Measurements from ENCODE around the gene CRACDL. TPM values are rescaled to one million over a fixed set of nuclear protein-coding genes. Genes with fewer than 3 reads are reported as not detected.

CRACDL gene
- total RNA-seq, 2 experiments from 2014 or later = 0.59 TPM; not detected in 1

GRCh38 chr2:98936353-98937351, 627 bp upstream of the CRACDL start:
- Mint-ChIP-seq H3K4me3 (peak overlapping the region; percentile 55), H3K27ac (no peak overlapping the region), H3K4me1 (peaks cover 10% of the 10 kb centered on the region), H3K27me3 (peaks cover 39% of the 10 kb centered on the region), H3K36me3 (ENCODE audit: low read depth) (no peaks in the 10 kb centered on the region), H3K9me3 (ENCODE audit: low read depth) (no peaks in the 10 kb centered on the region)
- ChIA-PET POLR2A (no interaction called here), CTCF (interaction anchor here (0.6 to 0.9 kb wide), 6 partner anchors 11 to 1327 kb away, joined by 3 to 4 read pairs (median 3); no protein-coding TSS in a partner anchor)
- peak; percentile 60 for DNase-seq
- ATAC-seq = peak; percentile 62
- intact Hi-C loops (cut with DNase I, micrococcal nuclease) = loop anchor here in 1 of 2 experiments (10.0 kb wide), 1 partner anchor 302 kb away; no protein-coding TSS in a partner anchor

- Mint-ChIP-seq H3K4me1 (peaks cover 10% of the 10 kb centered on the region), H3K27me3 (peaks cover 40% of the 10 kb centered on the region), H3K9me3 (ENCODE audit: low read depth) (no peaks in the 10 kb centered on the region), H3K27ac (no peak overlapping the region), H3K36me3 (ENCODE audit: low read depth) (no peaks in the 10 kb centered on the region), H3K4me3 (peak overlapping the region; percentile 19)
- no peak for DNase-seq
- intact Hi-C loops (cut with DNase I, micrococcal nuclease) = loop anchor here in 1 of 2 experiments (10.0 kb wide), 1 partner anchor 300 kb away; no protein-coding TSS in a partner anchor
- ChIA-PET CTCF (no interaction called here), POLR2A (no interaction called here)
- ATAC-seq = no peak
Measured at GRCh38 chr2:98935111-98935770, 784 bp downstream of the CRACDL start.

GRCh38 chr2:98932778-98933343, 3.2 kb downstream of the CRACDL start:
- CTCF ChIA-PET = interaction anchor here (1.7 kb wide), 1 partner anchor 134 kb away, joined by 3 read pairs; no protein-coding TSS in a partner anchor
- ATAC-seq (no peak), DNase-seq (no peak)
- Mint-ChIP-seq H3K4me1 (peaks cover 10% of the 10 kb centered on the region), H3K9me3 (ENCODE audit: low read depth) (no peaks in the 10 kb centered on the region), H3K27me3 (peaks cover 27% of the 10 kb centered on the region), H3K36me3 (ENCODE audit: low read depth) (no peaks in the 10 kb centered on the region), H3K27ac (no peak overlapping the region), H3K4me3 (no peak overlapping the region)
- intact Hi-C loops (cut with DNase I, micrococcal nuclease) = loop anchor here in 1 of 2 experiments (10.0 kb wide), 1 partner anchor 298 kb away; no protein-coding TSS in a partner anchor
- POLR2A ChIA-PET = interaction anchor here (0.6 kb wide), 1 partner anchor 450 kb away, joined by 3 read pairs; no protein-coding TSS in a partner anchor

- no peak overlapping the region for H3K27ac Mint-ChIP-seq
- no peaks in the 10 kb centered on the region for H3K36me3 Mint-ChIP-seq (ENCODE audit: low read depth)
- ATAC-seq (no peak), DNase-seq (no peak)
- no peak overlapping the region for H3K4me3 Mint-ChIP-seq
- H3K27me3 Mint-ChIP-seq = peaks cover 25% of the 10 kb centered on the region
- CTCF ChIA-PET = no interaction called here
- POLR2A ChIA-PET = no interaction called here
- intact Hi-C loops (cut with DNase I, micrococcal nuclease) = loop anchor here in 1 of 2 experiments (10.0 kb wide), 1 partner anchor 297 kb away; no protein-coding TSS in a partner anchor
- no peaks in the 10 kb centered on the region for H3K9me3 Mint-ChIP-seq (ENCODE audit: low read depth)
- peaks cover 6% of the 10 kb centered on the region for H3K4me1 Mint-ChIP-seq
Measured at GRCh38 chr2:98932164-98932563, 3.9 kb downstream of the CRACDL start.

GRCh38 chr2:98931596-98931995, 4.4 kb downstream of the CRACDL start:
- Mint-ChIP-seq H3K36me3 (ENCODE audit: low read depth) (no peaks in the 10 kb centered on the region), H3K4me1 (peaks cover 6% of the 10 kb centered on the region), H3K4me3 (no peak overlapping the region), H3K27me3 (peaks cover 24% of the 10 kb centered on the region), H3K9me3 (ENCODE audit: low read depth) (no peaks in the 10 kb centered on the region), H3K27ac (no peak overlapping the region)
- no peak for ATAC-seq
- intact Hi-C loops (cut with DNase I, micrococcal nuclease) = loop anchor here in 1 of 2 experiments (10.0 kb wide), 1 partner anchor 297 kb away; no protein-coding TSS in a partner anchor
- ChIA-PET POLR2A (no interaction called here), CTCF (no interaction called here)
- DNase-seq = no peak

- CTCF ChIA-PET = no interaction called here
- Mint-ChIP-seq H3K9me3 (ENCODE audit: low read depth) (no peaks in the 10 kb centered on the region), H3K4me1 (no peaks in the 10 kb centered on the region), H3K36me3 (ENCODE audit: low read depth) (no peaks in the 10 kb centered on the region), H3K27ac (no peak overlapping the region), H3K27me3 (peaks cover 19% of the 10 kb centered on the region), H3K4me3 (no peak overlapping the region)
- POLR2A ChIA-PET = no interaction called here
- DNase-seq (no peak), ATAC-seq (no peak)
- intact Hi-C loops (cut with DNase I, micrococcal nuclease) = loop anchor here in 1 of 2 experiments (10.0 kb wide), 1 partner anchor 295 kb away; no protein-coding TSS in a partner anchor
Measured at GRCh38 chr2:98929920-98930319, 6.1 kb downstream of the CRACDL start.

GRCh38 chr2:98928242-98928641, 7.8 kb downstream of the CRACDL start:
- no peaks in the 10 kb centered on the region for H3K36me3 Mint-ChIP-seq (ENCODE audit: low read depth)
- no peak for ATAC-seq
- POLR2A ChIA-PET = no interaction called here

GRCh38 chr2:98927027-98927426, 9.0 kb downstream of the CRACDL start:
- no peaks in the 10 kb centered on the region for H3K36me3 Mint-ChIP-seq (ENCODE audit: low read depth)
- DNase-seq = no peak
- POLR2A ChIA-PET = no interaction called here
- intact Hi-C loops (cut with DNase I, micrococcal nuclease) = no loop called here
- ATAC-seq = no peak
- H3K9me3 Mint-ChIP-seq (ENCODE audit: low read depth) = no peaks in the 10 kb centered on the region
- CTCF ChIA-PET = no interaction called here
- no peak overlapping the region for H3K4me3 Mint-ChIP-seq
- no peak overlapping the region for H3K27ac Mint-ChIP-seq
- H3K27me3 Mint-ChIP-seq = peaks cover 5% of the 10 kb centered on the region
- no peaks in the 10 kb centered on the region for H3K4me1 Mint-ChIP-seq

More at GRCh38 chr2:98928242-98928641, 7.8 kb downstream of the CRACDL start:
- Mint-ChIP-seq H3K9me3 (ENCODE audit: low read depth) (no peaks in the 10 kb centered on the region), H3K27ac (no peak overlapping the region), H3K4me3 (no peak overlapping the region), H3K4me1 (no peaks in the 10 kb centered on the region), H3K27me3 (peaks cover 5% of the 10 kb centered on the region)
- intact Hi-C loops (cut with DNase I, micrococcal nuclease) = no loop called here
- DNase-seq = no peak
- CTCF ChIA-PET = interaction anchor here (0.6 kb wide), 1 partner anchor 19 kb away, joined by 3 read pairs; no protein-coding TSS in a partner anchor

- H3K27ac Mint-ChIP-seq = no peak overlapping the region
- intact Hi-C loops (cut with DNase I, micrococcal nuclease) = no loop called here
- CTCF ChIA-PET = no interaction called here
- no peak for DNase-seq
- peaks cover 5% of the 10 kb centered on the region for H3K27me3 Mint-ChIP-seq
- H3K36me3 Mint-ChIP-seq (ENCODE audit: low read depth) = no peaks in the 10 kb centered on the region
- H3K9me3 Mint-ChIP-seq (ENCODE audit: low read depth) = no peaks in the 10 kb centered on the region
- ATAC-seq = no peak
- POLR2A ChIA-PET = no interaction called here
- H3K4me1 Mint-ChIP-seq = no peaks in the 10 kb centered on the region
- no peak overlapping the region for H3K4me3 Mint-ChIP-seq
Measured at GRCh38 chr2:98926601-98927000, 9.4 kb downstream of the CRACDL start.

GRCh38 chr2:98924910-98925309, 11.1 kb downstream of the CRACDL start:
- ATAC-seq = no peak
- intact Hi-C loops (cut with DNase I, micrococcal nuclease) = no loop called here
- CTCF ChIA-PET = interaction anchor here (0.7 to 1.1 kb wide), 2 partner anchors 12 to 513 kb away, joined by 3 read pairs; no protein-coding TSS in a partner anchor

More at GRCh38 chr2:98924910-98925309, 11.1 kb downstream of the CRACDL start:
- Mint-ChIP-seq H3K36me3 (ENCODE audit: low read depth) (no peaks in the 10 kb centered on the region), H3K27me3 (peaks cover 3% of the 10 kb centered on the region), H3K4me3 (no peak overlapping the region), H3K4me1 (no peaks in the 10 kb centered on the region), H3K9me3 (ENCODE audit: low read depth) (no peaks in the 10 kb centered on the region), H3K27ac (no peak overlapping the region)
- no peak for DNase-seq
- POLR2A ChIA-PET = no interaction called here

Data from activated CD4-positive, alpha-beta T cell treated with anti-CD3 and anti-CD28 coated beads for 36 hours (primary cell).